ENCODE measurements around the gene LRRC8B. TPM values are rescaled to one million over a fixed set of nuclear protein-coding genes. Genes with fewer than 3 reads are reported as not detected.

The LRRC8B gene
- total and polyA plus RNA-seq, 9 of the 15 experiments (the other 6 are each of a cell fraction or from before 2014, with no cell fraction given): 4.3 to 43.7 (median 14.4) TPM

DNA sequence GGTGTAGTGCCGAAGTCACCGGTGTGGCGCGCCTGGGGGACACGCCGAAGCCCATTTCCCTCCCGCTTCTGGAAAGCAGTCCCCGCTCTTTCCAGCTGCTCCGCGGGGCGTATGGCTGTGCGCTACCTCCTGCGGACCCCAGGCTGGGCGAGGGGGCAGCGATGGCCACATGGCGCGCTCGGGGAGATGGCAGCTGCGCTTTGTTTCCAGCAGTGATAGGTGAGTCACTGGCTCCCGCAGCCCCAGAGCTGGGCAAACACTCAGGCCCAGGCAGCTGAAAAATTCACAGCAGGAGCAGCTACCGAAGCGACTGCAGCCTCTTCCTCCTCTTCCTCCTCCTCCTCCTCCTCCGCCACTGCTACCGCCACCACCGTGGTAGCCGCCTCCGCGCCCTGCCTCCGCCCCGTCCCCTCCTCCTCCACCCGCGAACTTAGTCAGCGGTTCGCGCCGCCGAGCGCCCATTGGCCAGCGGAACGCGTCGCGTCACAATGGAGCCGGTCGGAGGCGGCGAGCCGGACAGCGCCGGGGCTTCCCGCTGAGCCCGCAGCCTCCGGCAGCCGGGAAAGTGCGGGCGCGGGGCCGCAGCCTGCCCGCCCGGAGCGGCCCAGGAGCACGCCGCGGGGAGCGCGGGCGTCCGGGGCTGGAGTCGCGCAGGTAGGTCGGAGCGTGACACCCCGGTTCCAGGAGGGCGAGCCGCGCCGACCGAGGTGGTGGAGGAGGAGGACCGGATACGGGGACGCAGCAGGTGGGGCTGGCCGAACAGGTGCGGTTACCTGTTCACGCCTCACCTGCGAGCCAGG, at the start of gene LRRC8B (continued):
- TF ChIP-seq, protein P1, sequence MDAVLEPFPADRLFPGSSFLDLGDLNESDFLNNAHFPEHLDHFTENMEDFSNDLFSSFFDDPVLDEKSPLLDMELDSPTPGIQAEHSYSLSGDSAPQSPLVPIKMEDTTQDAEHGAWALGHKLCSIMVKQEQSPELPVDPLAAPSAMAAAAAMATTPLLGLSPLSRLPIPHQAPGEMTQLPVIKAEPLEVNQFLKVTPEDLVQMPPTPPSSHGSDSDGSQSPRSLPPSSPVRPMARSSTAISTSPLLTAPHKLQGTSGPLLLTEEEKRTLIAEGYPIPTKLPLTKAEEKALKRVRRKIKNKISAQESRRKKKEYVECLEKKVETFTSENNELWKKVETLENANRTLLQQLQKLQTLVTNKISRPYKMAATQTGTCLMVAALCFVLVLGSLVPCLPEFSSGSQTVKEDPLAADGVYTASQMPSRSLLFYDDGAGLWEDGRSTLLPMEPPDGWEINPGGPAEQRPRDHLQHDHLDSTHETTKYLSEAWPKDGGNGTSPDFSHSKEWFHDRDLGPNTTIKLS (IDR thresholded peaks at IDR 0.05; ENCODE audit: borderline replicate concordance, low read depth): no peak; the same call in 1 of the 2 replicates
- TF ChIP-seq, protein P2, sequence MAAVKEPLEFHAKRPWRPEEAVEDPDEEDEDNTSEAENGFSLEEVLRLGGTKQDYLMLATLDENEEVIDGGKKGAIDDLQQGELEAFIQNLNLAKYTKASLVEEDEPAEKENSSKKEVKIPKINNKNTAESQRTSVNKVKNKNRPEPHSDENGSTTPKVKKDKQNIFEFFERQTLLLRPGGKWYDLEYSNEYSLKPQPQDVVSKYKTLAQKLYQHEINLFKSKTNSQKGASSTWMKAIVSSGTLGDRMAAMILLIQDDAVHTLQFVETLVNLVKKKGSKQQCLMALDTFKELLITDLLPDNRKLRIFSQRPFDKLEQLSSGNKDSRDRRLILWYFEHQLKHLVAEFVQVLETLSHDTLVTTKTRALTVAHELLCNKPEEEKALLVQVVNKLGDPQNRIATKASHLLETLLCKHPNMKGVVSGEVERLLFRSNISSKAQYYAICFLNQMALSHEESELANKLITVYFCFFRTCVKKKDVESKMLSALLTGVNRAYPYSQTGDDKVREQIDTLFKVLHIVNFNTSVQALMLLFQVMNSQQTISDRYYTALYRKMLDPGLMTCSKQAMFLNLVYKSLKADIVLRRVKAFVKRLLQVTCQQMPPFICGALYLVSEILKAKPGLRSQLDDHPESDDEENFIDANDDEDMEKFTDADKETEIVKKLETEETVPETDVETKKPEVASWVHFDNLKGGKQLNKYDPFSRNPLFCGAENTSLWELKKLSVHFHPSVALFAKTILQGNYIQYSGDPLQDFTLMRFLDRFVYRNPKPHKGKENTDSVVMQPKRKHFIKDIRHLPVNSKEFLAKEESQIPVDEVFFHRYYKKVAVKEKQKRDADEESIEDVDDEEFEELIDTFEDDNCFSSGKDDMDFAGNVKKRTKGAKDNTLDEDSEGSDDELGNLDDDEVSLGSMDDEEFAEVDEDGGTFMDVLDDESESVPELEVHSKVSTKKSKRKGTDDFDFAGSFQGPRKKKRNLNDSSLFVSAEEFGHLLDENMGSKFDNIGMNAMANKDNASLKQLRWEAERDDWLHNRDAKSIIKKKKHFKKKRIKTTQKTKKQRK (IDR thresholded peaks at IDR 0.05; ENCODE audit: borderline replicate concordance, low read depth, low read length): no peak
- peak; percentile 78; the same call in 1 of the 2 replicates for TF ChIP-seq GTF2E2 (tag; IDR thresholded peaks at IDR 0.05)
- TF ChIP-seq CXXC5 (CRISPR knock-in tag; IDR thresholded peaks at IDR 0.05): peak; percentile 22
- TF ChIP-seq MIER1 (IDR thresholded peaks at IDR 0.05; ENCODE audit: low read depth): no peak
- TF ChIP-seq, protein P3, sequence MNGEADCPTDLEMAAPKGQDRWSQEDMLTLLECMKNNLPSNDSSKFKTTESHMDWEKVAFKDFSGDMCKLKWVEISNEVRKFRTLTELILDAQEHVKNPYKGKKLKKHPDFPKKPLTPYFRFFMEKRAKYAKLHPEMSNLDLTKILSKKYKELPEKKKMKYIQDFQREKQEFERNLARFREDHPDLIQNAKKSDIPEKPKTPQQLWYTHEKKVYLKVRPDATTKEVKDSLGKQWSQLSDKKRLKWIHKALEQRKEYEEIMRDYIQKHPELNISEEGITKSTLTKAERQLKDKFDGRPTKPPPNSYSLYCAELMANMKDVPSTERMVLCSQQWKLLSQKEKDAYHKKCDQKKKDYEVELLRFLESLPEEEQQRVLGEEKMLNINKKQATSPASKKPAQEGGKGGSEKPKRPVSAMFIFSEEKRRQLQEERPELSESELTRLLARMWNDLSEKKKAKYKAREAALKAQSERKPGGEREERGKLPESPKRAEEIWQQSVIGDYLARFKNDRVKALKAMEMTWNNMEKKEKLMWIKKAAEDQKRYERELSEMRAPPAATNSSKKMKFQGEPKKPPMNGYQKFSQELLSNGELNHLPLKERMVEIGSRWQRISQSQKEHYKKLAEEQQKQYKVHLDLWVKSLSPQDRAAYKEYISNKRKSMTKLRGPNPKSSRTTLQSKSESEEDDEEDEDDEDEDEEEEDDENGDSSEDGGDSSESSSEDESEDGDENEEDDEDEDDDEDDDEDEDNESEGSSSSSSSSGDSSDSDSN (IDR thresholded peaks at IDR 0.05; ENCODE audit: borderline replicate concordance in 1 of 2, low read depth in 2 of 2, low read length in 2 of 2): peak in 1 of 2 experiments; percentile 89; a peak in 1 of 4 replicates
- TF ChIP-seq, protein P4, sequence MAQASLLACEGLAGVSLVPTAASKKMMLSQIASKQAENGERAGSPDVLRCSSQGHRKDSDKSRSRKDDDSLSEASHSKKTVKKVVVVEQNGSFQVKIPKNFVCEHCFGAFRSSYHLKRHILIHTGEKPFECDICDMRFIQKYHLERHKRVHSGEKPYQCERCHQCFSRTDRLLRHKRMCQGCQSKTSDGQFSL (CRISPR knock-in tag; IDR thresholded peaks at IDR 0.05): no peak
- TF ChIP-seq, protein P4 (tag; IDR thresholded peaks at IDR 0.05): no peak
- peak; percentile 87 for TF ChIP-seq POLR2B (IDR thresholded peaks at IDR 0.05; ENCODE audit: low read depth, partially characterized antibody)
- TF ChIP-seq FOXJ3 (CRISPR knock-in tag; IDR thresholded peaks at IDR 0.05): no peak
